GM21515 (cell line): ENCODE data around the gene WBP4.
"Not testable (repeated sequence)": the region's sequence is repeated elsewhere in the genome, so short reads cannot be mapped to it uniquely, and the experiment has no call there.

Source experiments
- ATAC-seq: cut with Tn5 transposase; IDR thresholded peaks from one replicate; pipeline ENCODE4 v1.9.1; 2021; ENCODE audit not compliant: unreplicated experiment

WBP4 gene

GRCh38 chr13:41061075-41061913 lies at the start of gene WBP4:
Gene WBP4 (plus strand): TSS chr13:41061509. CDS start chr13:41061674, 165 bp downstream.
- peak; percentile 67 for ATAC-seq

DNA sequence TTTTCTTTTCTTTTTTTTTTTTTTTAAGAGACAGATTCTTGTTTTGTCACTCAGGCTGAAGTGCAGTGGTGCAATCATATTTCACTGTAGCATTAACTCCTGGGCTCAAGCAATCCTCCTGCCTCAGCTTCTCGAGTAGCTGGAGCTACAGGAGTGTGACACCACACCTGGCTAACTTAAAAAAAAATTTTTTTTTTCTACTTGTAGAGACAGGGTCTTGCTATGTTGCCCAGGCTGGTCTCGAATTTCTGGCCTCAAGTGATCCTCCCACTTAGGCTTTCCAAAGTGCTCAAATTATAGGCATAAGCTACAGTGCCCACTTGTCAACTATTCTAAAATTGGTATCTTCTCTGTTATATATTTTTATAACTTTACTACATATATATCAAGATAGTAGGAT lies 48.8 kb upstream of the WBP4 start:
- ATAC-seq = no peak

DNA sequence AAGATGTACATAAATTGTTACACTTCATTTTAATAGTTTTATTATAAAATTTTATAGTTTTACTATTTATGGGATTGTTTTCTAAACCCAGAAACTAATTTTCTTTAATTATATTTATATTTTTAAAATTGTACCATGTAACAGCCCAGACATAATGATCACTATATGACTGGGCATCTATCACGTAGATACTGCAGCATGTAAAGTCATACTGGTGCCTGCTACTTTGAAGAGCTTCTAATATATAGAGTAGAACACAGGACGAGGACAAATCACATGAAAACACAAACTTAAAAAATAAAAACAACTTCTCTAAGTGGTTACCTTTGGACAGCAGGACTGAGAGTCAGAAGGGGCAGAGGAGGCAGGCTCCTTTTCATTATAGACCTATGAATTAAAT lies 47.5 kb upstream of the WBP4 start:
- ATAC-seq = no peak

- ATAC-seq = no peak
Observed at GRCh38 chr13:41015920-41016319, 45.4 kb upstream of the WBP4 start.

DNA sequence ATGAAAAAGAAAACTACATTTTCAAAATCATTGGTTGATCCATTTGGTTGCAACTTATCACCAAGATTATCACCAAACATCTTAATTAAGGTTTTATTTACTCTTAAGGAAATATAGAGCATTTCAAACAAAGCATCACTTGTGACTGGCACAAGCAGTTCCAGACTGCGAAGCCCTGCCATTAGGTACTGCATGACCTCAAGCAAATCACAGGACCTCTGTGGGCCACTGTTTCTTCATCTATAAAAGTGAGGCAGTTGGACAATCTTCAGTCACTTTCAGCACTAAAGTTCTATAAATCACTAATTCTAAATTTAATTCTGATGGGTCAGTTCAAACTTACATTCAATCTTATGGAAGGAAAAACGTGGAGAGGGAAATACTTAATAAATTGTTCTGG lies 44.1 kb upstream of the WBP4 start:
- ATAC-seq = no peak

- ATAC-seq = no peak
Observed at GRCh38 chr13:41017817-41018601, 43.3 kb upstream of the WBP4 start.

GRCh38 chr13:41018602-41018948 lies 42.7 kb upstream of the WBP4 start:
- no peak for ATAC-seq

- ATAC-seq = peak; percentile 89
Observed at GRCh38 chr13:41019011-41019487, 42.3 kb upstream of the WBP4 start, which contains the start of gene ELF1. Gene ELF1 (minus strand): TSS chr13:41019316. CDS start chr13:40982054, 37,262 bp downstream.

DNA sequence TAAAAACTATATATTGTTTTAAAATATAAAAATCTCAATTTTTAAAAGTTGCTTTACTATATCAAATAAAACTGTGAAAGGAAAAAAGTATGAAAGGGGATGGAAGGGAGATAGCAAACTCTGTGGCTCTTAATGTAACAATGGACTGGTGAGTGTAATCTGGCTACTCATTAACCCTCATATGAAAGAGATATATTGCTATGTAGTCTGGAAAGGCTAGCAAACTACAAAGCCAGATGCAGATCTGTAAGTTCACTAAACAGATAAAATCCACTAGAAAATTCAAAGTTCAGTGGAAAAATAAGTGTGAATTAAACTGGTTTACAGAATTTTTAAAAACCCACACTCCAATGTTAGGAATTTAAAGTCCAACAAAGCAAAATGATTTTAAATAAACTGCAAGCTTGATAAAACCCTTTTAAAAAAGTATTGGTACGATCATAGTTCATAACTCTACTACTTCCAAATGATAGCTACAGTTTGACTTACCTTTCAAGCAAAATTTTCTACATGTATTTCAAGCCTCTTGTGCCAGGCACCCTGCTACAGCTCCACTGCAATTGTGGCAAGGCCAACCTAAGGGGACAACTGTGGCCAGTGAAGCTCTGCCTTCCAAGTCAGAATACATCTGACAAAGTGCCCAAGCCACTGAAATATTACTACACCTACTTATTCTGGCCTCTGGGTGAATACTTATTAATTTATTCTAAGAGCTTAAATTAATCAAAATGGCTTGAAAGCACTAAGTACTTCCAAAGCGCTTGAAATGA lies 41.5 kb upstream of the WBP4 start:
- ATAC-seq = no peak

DNA sequence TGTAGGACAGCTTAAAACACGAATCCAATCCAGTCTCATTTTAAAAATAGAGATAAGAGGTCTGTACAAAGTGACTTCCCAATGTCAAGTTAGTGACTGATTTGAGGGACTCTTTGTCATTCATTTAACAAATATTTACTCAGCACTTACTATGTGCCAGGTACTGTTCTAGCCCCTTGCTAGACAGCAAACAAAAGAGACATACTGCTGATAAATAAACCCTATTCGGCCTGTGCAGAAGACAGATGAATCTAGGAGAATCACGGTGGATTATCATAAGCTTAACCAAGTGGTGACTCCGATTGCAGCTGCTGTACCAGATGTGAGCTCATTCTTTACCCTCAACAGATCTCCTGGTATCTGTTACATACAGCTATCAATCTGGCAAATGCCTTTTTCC lies 35.8 kb upstream of the WBP4 start:
- ATAC-seq = no peak

GRCh38 chr13:41026788-41027187 lies 34.5 kb upstream of the WBP4 start:
- no peak for ATAC-seq

DNA sequence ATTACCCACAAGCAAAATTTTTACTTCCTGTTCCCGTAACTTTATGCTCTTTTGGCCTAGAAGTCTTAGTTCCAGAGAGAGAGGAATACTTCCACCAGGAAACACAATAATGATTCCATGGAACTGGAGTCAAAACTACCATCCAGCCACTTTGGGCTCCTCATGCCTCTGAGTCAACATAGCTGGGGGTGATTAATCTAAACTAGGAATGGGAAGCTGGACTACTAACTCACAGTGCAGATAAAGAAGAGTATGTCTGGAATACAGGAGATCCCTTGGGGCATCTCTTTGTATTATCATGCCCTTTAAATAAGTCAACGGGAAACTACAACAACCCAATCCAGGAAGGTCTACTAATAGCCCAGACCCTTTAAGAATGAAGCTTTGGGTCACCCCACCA lies 33.3 kb upstream of the WBP4 start:
- no peak for ATAC-seq

DNA sequence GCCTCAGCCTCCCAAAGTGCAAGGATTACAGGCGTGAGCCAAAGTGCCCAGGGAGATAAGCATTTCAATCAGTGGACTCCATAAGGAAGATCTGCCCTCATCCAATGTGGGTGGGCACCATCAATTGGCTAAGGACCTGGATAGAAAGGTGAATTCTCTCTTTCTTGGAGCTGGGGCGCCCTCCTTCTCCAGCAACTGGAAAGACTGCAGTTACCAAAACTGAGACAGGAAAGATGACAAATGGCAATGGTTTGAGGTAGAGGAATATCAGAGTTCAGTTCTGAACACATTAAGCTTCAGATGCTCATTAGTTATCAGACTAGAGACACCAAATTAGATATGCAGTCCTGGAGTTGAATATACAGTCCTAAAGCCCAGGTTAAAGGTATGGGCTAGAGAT lies 31.7 kb upstream of the WBP4 start:
- ATAC-seq = no peak

DNA sequence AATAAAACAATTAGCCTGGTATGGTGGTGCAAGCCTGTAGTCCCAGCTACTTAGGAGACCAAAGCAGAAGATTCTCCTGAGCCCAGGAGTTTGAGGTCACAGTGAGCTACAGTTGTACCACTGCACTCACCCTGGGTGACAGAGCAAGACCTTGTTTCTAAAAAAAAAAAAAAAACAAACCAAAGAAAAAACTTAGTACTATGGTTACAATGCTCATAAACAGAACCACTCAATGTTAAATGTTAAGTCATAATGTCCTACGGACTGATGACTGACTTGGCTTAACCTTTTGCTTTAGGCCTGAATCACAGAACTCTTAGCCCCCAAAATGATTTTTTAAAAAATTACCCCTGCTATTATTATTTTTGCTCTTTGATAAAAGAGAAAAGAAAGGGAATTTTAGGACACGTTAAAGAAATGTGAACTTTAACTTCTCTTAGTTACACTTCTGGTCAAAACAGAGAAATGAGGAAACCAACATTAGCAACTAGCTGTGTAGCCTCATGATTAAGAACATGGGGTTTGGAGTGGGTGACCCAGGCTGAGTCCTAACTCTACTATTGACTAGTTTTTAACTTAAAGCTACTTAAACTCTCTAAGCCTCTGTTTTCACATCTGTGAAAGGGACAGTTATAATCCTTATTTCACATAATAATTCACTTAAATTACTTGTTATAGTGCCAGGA lies 28.5 kb upstream of the WBP4 start:
- ATAC-seq = no peak

- ATAC-seq = no peak
Observed at GRCh38 chr13:41034382-41034781, 26.9 kb upstream of the WBP4 start.

GRCh38 chr13:41034881-41035280 lies 26.4 kb upstream of the WBP4 start:
- no peak for ATAC-seq

- ATAC-seq = not testable (repeated sequence)
Observed at GRCh38 chr13:41036557-41036956, 24.8 kb upstream of the WBP4 start.

GRCh38 chr13:41039746-41040145 lies 21.6 kb upstream of the WBP4 start:
- no peak for ATAC-seq

- ATAC-seq = no peak
Observed at GRCh38 chr13:41040584-41041334, 20.6 kb upstream of the WBP4 start.

DNA sequence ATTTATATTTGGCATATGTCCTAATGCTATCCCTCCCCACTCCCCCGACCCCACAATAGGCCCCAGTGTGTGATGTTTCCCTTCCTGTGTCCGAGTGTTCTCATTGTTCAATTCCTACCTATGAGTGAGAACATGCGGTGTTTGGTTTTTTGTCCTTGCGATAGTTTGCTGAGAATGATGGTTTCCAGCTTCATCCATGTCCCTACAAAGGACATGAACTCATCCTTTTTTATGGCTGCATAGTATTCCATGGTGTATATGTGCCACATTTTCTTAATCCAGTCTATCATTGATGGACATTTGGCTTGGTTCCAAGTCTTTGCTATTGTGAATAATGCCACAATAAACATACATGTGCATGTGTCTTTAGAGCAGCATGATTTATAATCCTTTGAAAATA lies 18.9 kb upstream of the WBP4 start:
- ATAC-seq = not testable (repeated sequence)
